ENCODE results near the gene RNF115. TPM values are rescaled to one million over a fixed set of nuclear protein-coding genes. Genes with fewer than 3 reads are reported as not detected.

Gene RNF115
- total RNA-seq, 6 experiments from 2014 or later, result 5.3 to 10.3 (median 8.0) TPM

GRCh38 chr1:145692785-145693443, 131.0 kb downstream of the RNF115 start:
- no peak for TF ChIP-seq CTCF (IDR thresholded peaks at IDR 0.05)
- DNase-seq (no peak), ATAC-seq (peak in 1 of 4 donors; percentile 18)
- 65% methylated on average over 10 of the region's 11 CpGs for WGBS (ENCODE audit: insufficient coverage, low coverage, low lambda C conversion rate, missing lambda C conversion rate)
- peak overlapping the region in 2 of 3 donors; percentile 46 to 76 for H3K27ac ChIP-seq
- peaks cover 0 to 31% (median 13%) of the 10 kb centered on the region in 4 donors for H3K4me1 ChIP-seq
- intact Hi-C loops (cut with DNase I), result no loop called here
- no peak overlapping the region for H3K4me3 ChIP-seq
- H3K9me3 ChIP-seq, result no peaks in the 10 kb centered on the region
- peaks cover 0 to under 1% (median 0%) of the 10 kb centered on the region in 4 donors for H3K36me3 ChIP-seq
- no peaks in the 10 kb centered on the region for H3K27me3 ChIP-seq

GRCh38 chr1:145690587-145691558, 133.0 kb downstream of the RNF115 start:
- WGBS (ENCODE audit: insufficient coverage, low coverage, low lambda C conversion rate, missing lambda C conversion rate), result 32% methylated on average over 5 of the region's 5 CpGs
- intact Hi-C loops (cut with DNase I), result no loop called here
- Histone ChIP-seq H3K4me3 (no peak overlapping the region), H3K9me3 (no peaks in the 10 kb centered on the region), H3K27me3 (no peaks in the 10 kb centered on the region), H3K4me1 (peaks cover 0 to 31% (median 13%) of the 10 kb centered on the region in 4 donors), H3K27ac (peak overlapping the region in 2 of 3 donors; percentile 58 to 76), H3K36me3 (peaks cover 0 to 12% (median 5%) of the 10 kb centered on the region in 4 donors)
- no peak for TF ChIP-seq POLR2A (IDR thresholded peaks at IDR 0.05)
- TF ChIP-seq CTCF (IDR thresholded peaks at IDR 0.05), result no peak
- DNase-seq, result peak in 1 of 3 donors; percentile 44
- ATAC-seq, result peak; percentile 72 to 86 (median 77)

GRCh38 chr1:145689922-145690321, 134.0 kb downstream of the RNF115 start:
- no peaks in the 10 kb centered on the region for H3K27me3 ChIP-seq
- H3K9me3 ChIP-seq, result no peaks in the 10 kb centered on the region
- peaks cover 0 to 15% (median 7%) of the 10 kb centered on the region in 4 donors for H3K36me3 ChIP-seq
- no peak overlapping the region for H3K4me3 ChIP-seq
- TF ChIP-seq POLR2A (IDR thresholded peaks at IDR 0.05), result no peak
- no peak for TF ChIP-seq CTCF (IDR thresholded peaks at IDR 0.05)
- intact Hi-C loops (cut with DNase I), result no loop called here
- DNase-seq, result no peak
- ATAC-seq, result no peak
- H3K4me1 ChIP-seq, result peaks cover 0 to 31% (median 13%) of the 10 kb centered on the region in 4 donors
- 70% methylated on average over 2 of the region's 6 CpGs for WGBS (ENCODE audit: insufficient coverage, low coverage, low lambda C conversion rate, missing lambda C conversion rate)
- H3K27ac ChIP-seq, result peak overlapping the region in 1 of 3 donors; percentile 76

- TF ChIP-seq CTCF (IDR thresholded peaks at IDR 0.05), result no peak
- no peak for TF ChIP-seq POLR2A (IDR thresholded peaks at IDR 0.05)
- no peak overlapping the region for H3K27ac ChIP-seq
- peaks cover 0 to 31% (median 13%) of the 10 kb centered on the region in 4 donors for H3K4me1 ChIP-seq
- no peaks in the 10 kb centered on the region for H3K27me3 ChIP-seq
- intact Hi-C loops (cut with DNase I), result no loop called here
- ATAC-seq (no peak), DNase-seq (no peak)
- no peak overlapping the region for H3K4me3 ChIP-seq
- no CpG with 5 or more reads among the region's 6 CpGs for WGBS (ENCODE audit: insufficient coverage, low coverage, low lambda C conversion rate, missing lambda C conversion rate)
- H3K9me3 ChIP-seq, result no peaks in the 10 kb centered on the region
- H3K36me3 ChIP-seq, result peaks cover 0 to 15% (median 7%) of the 10 kb centered on the region in 4 donors
Measured at GRCh38 chr1:145688924-145689323, 135.0 kb downstream of the RNF115 start.

Small RNA genes within 50 kb of the gene (microRNA-seq; reads per million reads assigned to microRNA genes)
- 0.58 to 1.3 reads per million in 2 donors for gene MIR6736

Small RNA genes within 50 kb of the gene (small RNA-seq; reads per million reads assigned to genes)
- 0 reads per million in 2 experiments for gene MIR6736

Other genes starting within 250 kb of the RNF115 start
- 10 to 100 TPM; 11.6 to 21.1 (median 15.5) TPM for gene GPR89A, start 216.1 kb downstream of the RNF115 start, total RNA-seq
- 100 to 1,000 TPM in 2 of 6 experiments, 10 to 100 TPM in 4; 64.8 to 117 (median 79.2) TPM for gene PDZK1, start 116.7 kb downstream of the RNF115 start, total RNA-seq
- 1 to 10 TPM in 2 of 6 experiments, under 1 TPM in 2, not detected in 2; 0.19 to 1.5 (median 0.91) TPM for gene CD160, start 104.6 kb downstream of the RNF115 start, total RNA-seq
- gene POLR3C, start 105 bp upstream of the RNF115 start, total RNA-seq, result 10 to 100 TPM in 3 of 6 experiments, 1 to 10 TPM in 3; 7.7 to 17.0 (median 11.2) TPM
- gene NUDT17, start 21.5 kb upstream of the RNF115 start, total RNA-seq, result 1 to 10 TPM in 3 of 6 experiments, under 1 TPM in 3; 0.51 to 2.2 (median 1.0) TPM
- 1 to 10 TPM; 5.5 to 8.9 (median 6.7) TPM for gene PIAS3, start 35.0 kb upstream of the RNF115 start, total RNA-seq
- gene ANKRD35, start 61.8 kb upstream of the RNF115 start, total RNA-seq, result 1 to 10 TPM; 1.1 to 2.5 (median 1.6) TPM
- gene ITGA10, start 86.0 kb upstream of the RNF115 start, total RNA-seq, result 1 to 10 TPM in 3 of 6 experiments, under 1 TPM in 3; 0.50 to 2.3 (median 0.85) TPM
- gene PEX11B, start 94.6 kb upstream of the RNF115 start, total RNA-seq, result 10 to 100 TPM; 12.3 to 23.0 (median 15.2) TPM
- 10 to 100 TPM; 41.1 to 68.4 (median 56.3) TPM for gene RBM8A, start 103.4 kb upstream of the RNF115 start, total RNA-seq
- 10 to 100 TPM; 10.6 to 11.9 (median 11.0) TPM for gene LIX1L, start 133.9 kb upstream of the RNF115 start, total RNA-seq
- gene ANKRD34A, start 140.5 kb upstream of the RNF115 start, total RNA-seq, result under 1 TPM in 5 of 6 experiments, not detected in 1; 0.14 to 0.88 (median 0.22) TPM
- gene POLR3GL, start 140.6 kb upstream of the RNF115 start, total RNA-seq, result 10 to 100 TPM in 4 of 6 experiments, 1 to 10 TPM in 2; 8.4 to 14.3 (median 11.9) TPM
- gene TXNIP, start 172.5 kb upstream of the RNF115 start, total RNA-seq, result 100 to 1,000 TPM in 3 of 6 experiments, 10 to 100 TPM in 3; 56.3 to 398 (median 134) TPM
- gene HJV, start 197.6 kb upstream of the RNF115 start, total RNA-seq, result 100 to 1,000 TPM in 4 of 6 experiments, 10 to 100 TPM in 2; 53.0 to 215 (median 109) TPM

All from right lobe of liver (tissue), 6 donors.